ENCODE data around the gene PRKCH.

Gene PRKCH

DNA sequence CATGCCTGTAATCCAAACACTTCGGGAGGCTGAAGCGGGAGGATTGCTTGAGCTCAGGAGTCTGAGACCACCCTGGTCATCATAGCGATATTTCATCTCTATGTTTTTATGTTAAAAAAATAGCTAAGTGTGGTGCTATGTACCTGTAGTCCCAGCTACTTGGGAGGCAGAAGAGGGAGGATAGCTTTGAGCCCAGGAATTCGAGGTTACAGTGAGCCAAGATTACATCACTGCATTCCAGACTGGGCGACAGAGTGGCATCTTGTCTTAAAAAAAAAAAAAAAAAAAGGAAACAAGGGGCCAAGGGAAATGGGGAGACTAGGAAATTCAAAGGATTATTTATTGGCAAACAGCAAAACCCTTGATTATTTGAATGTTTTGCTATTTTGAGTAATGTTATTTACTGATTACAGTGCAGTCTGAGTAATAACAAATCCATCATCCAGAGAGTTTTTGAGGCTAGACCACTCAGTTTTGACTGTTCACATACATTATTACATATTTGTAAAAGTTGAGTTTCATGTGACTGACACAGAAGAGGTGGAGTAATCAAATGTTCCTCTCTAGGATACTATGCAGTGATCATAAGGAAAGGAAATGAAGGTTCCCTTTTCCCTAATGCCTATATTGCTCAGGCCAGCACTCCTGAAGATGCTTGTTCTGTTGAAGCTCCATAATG, 40.8 kb downstream of the PRKCH start:
- Histone ChIP-seq H2AFZ (ENCODE audit: low read length) (no peak overlapping the region), H3K9me2 (replicated peaks; ENCODE audit: low read depth, low read length) (no peaks in the 10 kb centered on the region), H3K79me2 (ENCODE audit: insufficient read depth, low read length) (peaks cover 98% of the 10 kb centered on the region), H3K9me3 (ENCODE audit: insufficient read depth, low read depth, low read length) (no peaks in the 10 kb centered on the region), H3F3A (ENCODE audit: low read depth) (no peaks in the 10 kb centered on the region), H4K20me1 (ENCODE audit: insufficient read depth, low read length, poor library complexity, severe bottlenecking) (peaks cover 40% of the 10 kb centered on the region), H3K9ac (ENCODE audit: low read depth, low read length, poor library complexity, severe bottlenecking) (no peak overlapping the region), H3K4me3 (ENCODE audit: low read length, poor library complexity, severe bottlenecking) (no peak overlapping the region), H3K4me1 (ENCODE audit: insufficient read depth, low read length, poor library complexity, severe bottlenecking) (peaks cover 38% of the 10 kb centered on the region), H3K36me3 (ENCODE audit: insufficient read depth, low read length) (peaks cover 19% of the 10 kb centered on the region; the same call in 1 of the 2 replicates), H3K27me3 (ENCODE audit: insufficient read depth, low read length, poor library complexity, severe bottlenecking) (no peaks in the 10 kb centered on the region), H3K4me2 (ENCODE audit: low read depth, low read length, poor library complexity, severe bottlenecking) (no peak overlapping the region)
- TF ChIP-seq EZH2phosphoT487 (IDR thresholded peaks at IDR 0.05; ENCODE audit: borderline replicate concordance): no peak
- TF ChIP-seq, protein P1, sequence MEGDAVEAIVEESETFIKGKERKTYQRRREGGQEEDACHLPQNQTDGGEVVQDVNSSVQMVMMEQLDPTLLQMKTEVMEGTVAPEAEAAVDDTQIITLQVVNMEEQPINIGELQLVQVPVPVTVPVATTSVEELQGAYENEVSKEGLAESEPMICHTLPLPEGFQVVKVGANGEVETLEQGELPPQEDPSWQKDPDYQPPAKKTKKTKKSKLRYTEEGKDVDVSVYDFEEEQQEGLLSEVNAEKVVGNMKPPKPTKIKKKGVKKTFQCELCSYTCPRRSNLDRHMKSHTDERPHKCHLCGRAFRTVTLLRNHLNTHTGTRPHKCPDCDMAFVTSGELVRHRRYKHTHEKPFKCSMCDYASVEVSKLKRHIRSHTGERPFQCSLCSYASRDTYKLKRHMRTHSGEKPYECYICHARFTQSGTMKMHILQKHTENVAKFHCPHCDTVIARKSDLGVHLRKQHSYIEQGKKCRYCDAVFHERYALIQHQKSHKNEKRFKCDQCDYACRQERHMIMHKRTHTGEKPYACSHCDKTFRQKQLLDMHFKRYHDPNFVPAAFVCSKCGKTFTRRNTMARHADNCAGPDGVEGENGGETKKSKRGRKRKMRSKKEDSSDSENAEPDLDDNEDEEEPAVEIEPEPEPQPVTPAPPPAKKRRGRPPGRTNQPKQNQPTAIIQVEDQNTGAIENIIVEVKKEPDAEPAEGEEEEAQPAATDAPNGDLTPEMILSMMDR (conservative IDR thresholded peaks at IDR 0.05; ENCODE audit: low read length): no peak

DNA sequence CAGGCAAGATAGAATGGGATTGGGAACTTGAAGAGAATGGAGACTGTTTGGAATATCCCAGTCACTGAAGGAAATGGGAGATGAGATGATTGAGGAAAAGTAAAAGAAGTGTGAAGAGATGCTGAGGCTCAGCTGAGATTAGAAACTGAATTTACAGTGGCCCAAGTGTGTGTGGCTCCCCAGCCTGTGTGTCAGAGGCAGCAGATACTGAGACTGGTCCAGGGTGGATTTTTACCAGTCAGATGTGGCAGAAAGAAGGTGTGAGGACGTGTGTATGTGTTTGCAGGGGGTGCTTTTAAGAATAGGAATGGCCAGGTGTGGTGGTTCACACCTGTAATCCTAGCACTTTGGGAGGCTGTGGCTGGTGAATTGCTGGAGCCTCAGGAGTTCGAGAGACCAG, 42.9 kb downstream of the PRKCH start:
- no peak overlapping the region for H3K4me3 ChIP-seq (ENCODE audit: low read length, poor library complexity, severe bottlenecking)
- H3K4me2 ChIP-seq (ENCODE audit: low read depth, low read length, poor library complexity, severe bottlenecking): no peak overlapping the region
- H3K27me3 ChIP-seq (ENCODE audit: insufficient read depth, low read length, poor library complexity, severe bottlenecking): no peaks in the 10 kb centered on the region
- no peak overlapping the region for H3K9ac ChIP-seq (ENCODE audit: low read depth, low read length, poor library complexity, severe bottlenecking)
- no peaks in the 10 kb centered on the region for H3K9me2 ChIP-seq (replicated peaks; ENCODE audit: low read depth, low read length)
- no peaks in the 10 kb centered on the region for H3F3A ChIP-seq (ENCODE audit: low read depth)
- H3K79me2 ChIP-seq (ENCODE audit: insufficient read depth, low read length): peaks cover 98% of the 10 kb centered on the region
- H3K36me3 ChIP-seq (ENCODE audit: insufficient read depth, low read length): peaks cover 12% of the 10 kb centered on the region; the same call in 1 of the 2 replicates
- peaks cover 36% of the 10 kb centered on the region for H4K20me1 ChIP-seq (ENCODE audit: insufficient read depth, low read length, poor library complexity, severe bottlenecking)
- peaks cover 30% of the 10 kb centered on the region for H3K4me1 ChIP-seq (ENCODE audit: insufficient read depth, low read length, poor library complexity, severe bottlenecking)
- TF ChIP-seq, protein P1 (conservative IDR thresholded peaks at IDR 0.05; ENCODE audit: low read length): no peak
- TF ChIP-seq EZH2phosphoT487 (IDR thresholded peaks at IDR 0.05; ENCODE audit: borderline replicate concordance): no peak
- no peaks in the 10 kb centered on the region for H3K9me3 ChIP-seq (ENCODE audit: insufficient read depth, low read depth, low read length)
- H2AFZ ChIP-seq (ENCODE audit: low read length): no peak overlapping the region

DNA sequence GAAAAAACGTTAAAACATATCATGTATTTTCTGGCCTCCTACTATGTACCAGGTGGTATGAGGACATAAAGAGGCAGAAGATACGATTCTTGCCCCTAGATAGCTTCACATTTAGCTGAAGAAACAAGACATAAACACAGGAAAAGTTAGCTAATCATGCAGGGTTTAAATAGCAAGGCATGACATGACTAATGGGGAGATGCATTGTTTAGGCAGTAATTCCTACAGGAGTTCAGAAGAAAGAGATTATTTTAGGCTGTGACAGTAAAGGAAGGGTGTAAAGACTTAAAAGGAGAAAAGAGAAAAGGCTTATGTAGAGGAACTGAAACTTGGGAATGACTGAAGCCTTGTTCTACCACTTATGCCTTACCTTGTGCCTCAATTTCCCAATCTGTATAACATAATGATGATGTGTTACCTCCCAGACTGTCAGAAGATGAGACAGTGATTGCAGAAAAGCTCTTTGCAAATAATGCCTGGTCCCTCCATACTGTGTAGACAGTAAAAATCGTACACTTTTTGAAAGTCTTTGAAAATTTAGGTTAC, 44.4 kb downstream of the PRKCH start:
- peaks cover 48% of the 10 kb centered on the region for H4K20me1 ChIP-seq (ENCODE audit: insufficient read depth, low read length, poor library complexity, severe bottlenecking)
- H3F3A ChIP-seq (ENCODE audit: low read depth): no peaks in the 10 kb centered on the region
- H3K4me3 ChIP-seq (ENCODE audit: low read length, poor library complexity, severe bottlenecking): no peak overlapping the region
- no peak overlapping the region for H3K4me2 ChIP-seq (ENCODE audit: low read depth, low read length, poor library complexity, severe bottlenecking)
- H3K36me3 ChIP-seq (ENCODE audit: insufficient read depth, low read length): peaks cover 4% of the 10 kb centered on the region; the same call in 1 of the 2 replicates
- no peaks in the 10 kb centered on the region for H3K27me3 ChIP-seq (ENCODE audit: insufficient read depth, low read length, poor library complexity, severe bottlenecking)
- H3K79me2 ChIP-seq (ENCODE audit: insufficient read depth, low read length): peaks cover 98% of the 10 kb centered on the region
- H3K4me1 ChIP-seq (ENCODE audit: insufficient read depth, low read length, poor library complexity, severe bottlenecking): peaks cover 26% of the 10 kb centered on the region
- H3K9ac ChIP-seq (ENCODE audit: low read depth, low read length, poor library complexity, severe bottlenecking): no peak overlapping the region
- H3K9me2 ChIP-seq (replicated peaks; ENCODE audit: low read depth, low read length): no peaks in the 10 kb centered on the region
- H3K9me3 ChIP-seq (ENCODE audit: insufficient read depth, low read depth, low read length): no peaks in the 10 kb centered on the region
- TF ChIP-seq EZH2phosphoT487 (IDR thresholded peaks at IDR 0.05; ENCODE audit: borderline replicate concordance): no peak
- TF ChIP-seq, protein P1 (conservative IDR thresholded peaks at IDR 0.05; ENCODE audit: low read length): no peak
- no peak overlapping the region for H2AFZ ChIP-seq (ENCODE audit: low read length)

Data from Loucy (cell line).